ENCODE data around the gene RELN. TPM values are rescaled to one million over a fixed set of nuclear protein-coding genes. Genes with fewer than 3 reads are reported as not detected.
"Not testable (repeated sequence)": the region's sequence is repeated elsewhere in the genome, so short reads cannot be mapped to it uniquely, and the experiment has no call there.

Gene RELN
- total RNA-seq, 1 donor from 2014 or later: 5.4 TPM

DNA sequence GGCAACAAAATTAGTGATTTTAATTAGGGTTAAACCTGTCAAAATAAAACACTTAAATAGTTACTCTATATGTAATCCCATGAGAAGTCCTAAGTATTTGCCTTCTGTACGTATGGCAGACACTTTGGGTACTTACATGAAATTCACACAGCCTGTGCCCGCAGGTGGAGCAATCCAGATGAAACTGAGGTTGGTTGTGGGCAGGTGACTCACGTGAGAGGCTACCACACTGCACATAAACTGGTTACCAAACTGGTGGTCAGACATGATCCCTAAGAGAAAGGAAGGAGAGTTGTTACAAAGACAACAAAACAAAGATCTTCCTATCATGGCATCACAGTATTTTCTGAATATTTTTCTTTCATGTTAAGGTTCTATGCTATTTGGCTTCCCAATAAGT lies 156.1 kb downstream of the RELN start:
- no peak overlapping the region for H3K4me3 Mint-ChIP-seq (ENCODE audit: low read depth)
- TF ChIP-seq, protein P1, sequence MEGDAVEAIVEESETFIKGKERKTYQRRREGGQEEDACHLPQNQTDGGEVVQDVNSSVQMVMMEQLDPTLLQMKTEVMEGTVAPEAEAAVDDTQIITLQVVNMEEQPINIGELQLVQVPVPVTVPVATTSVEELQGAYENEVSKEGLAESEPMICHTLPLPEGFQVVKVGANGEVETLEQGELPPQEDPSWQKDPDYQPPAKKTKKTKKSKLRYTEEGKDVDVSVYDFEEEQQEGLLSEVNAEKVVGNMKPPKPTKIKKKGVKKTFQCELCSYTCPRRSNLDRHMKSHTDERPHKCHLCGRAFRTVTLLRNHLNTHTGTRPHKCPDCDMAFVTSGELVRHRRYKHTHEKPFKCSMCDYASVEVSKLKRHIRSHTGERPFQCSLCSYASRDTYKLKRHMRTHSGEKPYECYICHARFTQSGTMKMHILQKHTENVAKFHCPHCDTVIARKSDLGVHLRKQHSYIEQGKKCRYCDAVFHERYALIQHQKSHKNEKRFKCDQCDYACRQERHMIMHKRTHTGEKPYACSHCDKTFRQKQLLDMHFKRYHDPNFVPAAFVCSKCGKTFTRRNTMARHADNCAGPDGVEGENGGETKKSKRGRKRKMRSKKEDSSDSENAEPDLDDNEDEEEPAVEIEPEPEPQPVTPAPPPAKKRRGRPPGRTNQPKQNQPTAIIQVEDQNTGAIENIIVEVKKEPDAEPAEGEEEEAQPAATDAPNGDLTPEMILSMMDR (IDR thresholded peaks at IDR 0.05; ENCODE audit: unreplicated experiment): no peak
- H3K36me3 Mint-ChIP-seq (ENCODE audit: insufficient read depth): no peaks in the 10 kb centered on the region
- peaks cover 31% of the 10 kb centered on the region for H3K27me3 Mint-ChIP-seq
- no peaks in the 10 kb centered on the region for H3K9me3 Mint-ChIP-seq (ENCODE audit: low read depth)
- no peaks in the 10 kb centered on the region for H3K4me1 Mint-ChIP-seq (ENCODE audit: low read depth)
- no peak overlapping the region for H3K27ac Mint-ChIP-seq
- DNase-seq (ENCODE audit: low spot score, unreplicated experiment): no peak

DNA sequence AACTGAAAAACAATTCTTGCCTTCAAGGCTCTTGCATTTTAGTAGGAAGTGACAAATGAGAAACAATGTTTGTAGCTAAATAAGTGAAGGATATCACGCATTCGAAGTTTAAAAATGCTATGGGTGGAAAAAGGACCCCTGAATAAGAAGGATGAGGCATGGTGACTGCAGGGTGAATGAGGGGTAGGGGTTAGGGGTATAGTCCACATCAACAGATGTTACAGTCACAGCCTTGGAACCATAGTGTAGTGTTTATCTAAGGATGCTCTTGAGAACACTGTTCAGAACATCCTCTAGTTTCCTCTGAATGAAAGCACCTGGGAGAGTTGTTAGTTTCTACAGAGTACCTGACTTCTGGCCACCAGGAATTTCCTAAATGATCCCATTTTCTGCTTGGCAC lies 157.0 kb downstream of the RELN start:
- no peaks in the 10 kb centered on the region for H3K36me3 Mint-ChIP-seq (ENCODE audit: insufficient read depth)
- no peak overlapping the region for H3K4me3 Mint-ChIP-seq (ENCODE audit: low read depth)
- no peak for DNase-seq (ENCODE audit: low spot score, unreplicated experiment)
- no peaks in the 10 kb centered on the region for H3K9me3 Mint-ChIP-seq (ENCODE audit: low read depth)
- peaks cover 30% of the 10 kb centered on the region for H3K27me3 Mint-ChIP-seq
- no peaks in the 10 kb centered on the region for H3K4me1 Mint-ChIP-seq (ENCODE audit: low read depth)
- TF ChIP-seq, protein P1 (IDR thresholded peaks at IDR 0.05; ENCODE audit: unreplicated experiment): no peak
- H3K27ac Mint-ChIP-seq: no peak overlapping the region

DNA sequence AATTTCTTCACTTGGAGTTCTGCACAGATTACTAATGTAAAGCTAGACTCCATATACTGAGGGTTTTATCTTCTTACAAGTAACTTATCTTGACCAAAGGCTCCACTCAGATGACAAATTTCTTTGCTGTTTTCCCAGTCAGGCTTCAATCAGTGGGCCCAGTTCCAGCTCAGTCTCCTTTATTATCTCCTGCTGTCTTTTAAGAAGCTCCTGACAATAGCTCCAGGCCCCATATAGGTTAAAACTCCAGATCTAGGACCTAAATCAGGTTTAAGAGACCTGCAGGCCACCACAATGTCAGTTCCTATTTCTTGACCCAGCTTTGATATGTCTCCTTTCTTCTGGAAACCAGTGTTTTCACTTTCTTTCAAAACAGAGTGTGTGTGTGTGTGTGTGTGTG lies 165.2 kb downstream of the RELN start:
- H3K27me3 Mint-ChIP-seq: peaks cover 4% of the 10 kb centered on the region
- no peaks in the 10 kb centered on the region for H3K4me1 Mint-ChIP-seq (ENCODE audit: low read depth)
- H3K9me3 Mint-ChIP-seq (ENCODE audit: low read depth): peaks cover 6% of the 10 kb centered on the region
- no peaks in the 10 kb centered on the region for H3K36me3 Mint-ChIP-seq (ENCODE audit: insufficient read depth)
- TF ChIP-seq, protein P1 (IDR thresholded peaks at IDR 0.05; ENCODE audit: unreplicated experiment): no peak
- H3K27ac Mint-ChIP-seq: no peak overlapping the region
- no peak overlapping the region for H3K4me3 Mint-ChIP-seq (ENCODE audit: low read depth)
- DNase-seq (ENCODE audit: low spot score, unreplicated experiment): no peak

DNA sequence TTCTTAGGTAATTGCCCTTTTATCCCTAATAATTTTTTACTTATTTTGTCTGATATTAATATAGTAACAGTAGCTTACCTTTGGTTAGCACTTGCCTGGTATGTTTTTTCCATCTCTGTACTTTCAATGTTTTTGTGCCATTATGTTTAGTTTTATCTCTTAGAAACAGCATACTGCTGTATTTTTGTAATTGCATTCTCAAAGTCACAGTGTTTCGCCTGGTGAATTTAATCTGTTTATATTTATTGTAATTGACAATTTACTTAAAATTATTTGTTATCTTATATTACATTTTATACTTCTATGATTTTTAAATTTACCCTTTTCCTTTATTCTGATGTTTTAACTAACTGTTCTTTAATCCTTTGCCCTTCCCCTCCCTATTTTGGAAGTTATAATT lies 166.4 kb downstream of the RELN start:
- Mint-ChIP-seq H3K36me3 (ENCODE audit: insufficient read depth) (no peaks in the 10 kb centered on the region), H3K9me3 (ENCODE audit: low read depth) (peaks cover 6% of the 10 kb centered on the region), H3K4me1 (ENCODE audit: low read depth) (no peaks in the 10 kb centered on the region), H3K4me3 (ENCODE audit: low read depth) (no peak overlapping the region), H3K27me3 (peaks cover under 1% of the 10 kb centered on the region), H3K27ac (no peak overlapping the region)
- no peak for DNase-seq (ENCODE audit: low spot score, unreplicated experiment)
- TF ChIP-seq, protein P1 (IDR thresholded peaks at IDR 0.05; ENCODE audit: unreplicated experiment): no peak

DNA sequence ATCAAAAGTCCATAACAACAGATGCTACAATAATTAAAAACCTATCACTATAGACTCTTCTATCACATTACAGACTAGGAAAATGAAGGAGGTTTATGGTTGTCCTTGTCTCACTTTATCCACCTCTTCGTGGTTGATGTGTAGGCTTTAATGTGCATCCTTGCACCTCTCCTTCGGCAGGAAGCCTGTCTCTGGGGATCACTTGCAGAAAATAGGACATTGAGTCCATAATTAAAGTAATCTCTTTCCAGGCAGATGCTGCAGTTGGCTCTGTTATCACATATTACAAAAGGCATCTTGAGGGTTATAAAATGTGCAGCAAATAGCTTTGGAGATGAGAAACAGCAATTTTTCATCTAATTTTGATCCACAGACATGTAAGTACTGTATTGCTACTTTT lies 168.4 kb downstream of the RELN start:
- H3K27me3 Mint-ChIP-seq: no peaks in the 10 kb centered on the region

DNA sequence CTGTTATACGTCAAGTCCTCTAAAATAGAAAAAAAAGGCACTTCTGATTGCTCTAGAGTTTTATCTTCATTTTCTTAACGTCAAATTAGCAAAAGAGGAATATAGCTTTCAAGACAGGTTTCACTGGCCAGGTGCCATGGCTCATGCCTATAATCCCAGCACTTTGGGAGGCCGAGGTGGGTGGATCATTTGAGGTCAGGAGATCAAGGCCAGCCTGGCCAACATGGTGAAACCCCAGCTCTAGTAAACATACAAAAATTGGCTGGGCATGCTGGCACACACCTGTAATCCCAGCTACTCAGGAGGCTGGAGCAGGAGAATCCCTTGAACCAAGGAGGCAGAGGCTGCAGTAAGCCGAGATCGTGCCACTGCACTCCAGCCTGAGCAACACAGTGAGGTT lies 173.5 kb downstream of the RELN start:
- not testable (repeated sequence) for H3K9me3 Mint-ChIP-seq (ENCODE audit: low read depth); H3K4me1 Mint-ChIP-seq (ENCODE audit: low read depth); H3K36me3 Mint-ChIP-seq (ENCODE audit: insufficient read depth); H3K27ac Mint-ChIP-seq; H3K4me3 Mint-ChIP-seq (ENCODE audit: low read depth); DNase-seq (ENCODE audit: low spot score, unreplicated experiment); H3K27me3 Mint-ChIP-seq

More for the DNA sequence above, 168.4 kb downstream of the RELN start:
- H3K4me3 Mint-ChIP-seq (ENCODE audit: low read depth): no peak overlapping the region
- H3K36me3 Mint-ChIP-seq (ENCODE audit: insufficient read depth): no peaks in the 10 kb centered on the region
- H3K27ac Mint-ChIP-seq: no peak overlapping the region
- no peak for DNase-seq (ENCODE audit: low spot score, unreplicated experiment)
- no peaks in the 10 kb centered on the region for H3K4me1 Mint-ChIP-seq (ENCODE audit: low read depth)
- TF ChIP-seq, protein P1 (IDR thresholded peaks at IDR 0.05; ENCODE audit: unreplicated experiment): no peak
- peaks cover 6% of the 10 kb centered on the region for H3K9me3 Mint-ChIP-seq (ENCODE audit: low read depth)

Measured in progenitor cell of endocrine pancreas (in vitro differentiated cells).